Right atrium auricular region (tissue), 2 donors: Measurements from ENCODE around the gene CHADL. TPM values are rescaled to one million over a fixed set of nuclear protein-coding genes. Genes with fewer than 3 reads are reported as not detected.
A peak's percentile ranks its signal among the peaks of the same experiment; 100 is the strongest.
"Not testable (repeated sequence)": the region's sequence is repeated elsewhere in the genome, so short reads cannot be mapped to it uniquely, and the experiment has no call there.

Source experiments
- DNase-seq: peaks from one replicate; pipeline ENCODE4 v3.0.0-alpha.2; 2019; ENCODE audit warnings: low spot score
- H3K27ac ChIP-seq, 2 donors: fragments of 200-600 bp; sonication (generic); 1 replicate in 1 of 2; 2 replicates in 1 of 2; pipeline ENCODE4 v1.5.1; 2016 to 2019
- H3K27me3 ChIP-seq, 2 donors: fragments of 200-600 bp; sonication (generic); one replicate each; pipeline versions ENCODE4 v1.5.1 to v1.6.0; 2017 to 2019
- H3K36me3 ChIP-seq: fragments of 200-600 bp; sonication (generic); one replicate; pipeline ENCODE4 v1.5.1; 2016
- H3K4me1 ChIP-seq, 2 donors: fragments of 200-600 bp; sonication (generic); one replicate each; pipeline versions ENCODE4 v1.5.1 to v1.6.0; 2017 to 2019
- H3K4me3 ChIP-seq, 2 donors: fragments of 200-600 bp; sonication (generic); 1 replicate in 1 of 2; 2 replicates in 1 of 2; pipeline ENCODE4 v1.5.1; 2017 to 2019; ENCODE audit warnings: mild to moderate bottlenecking in 1 of 2, moderate library complexity in 1 of 2
- H3K9me3 ChIP-seq, 2 donors: fragments of 200-600 bp; sonication (generic); one replicate each; pipeline ENCODE4 v1.5.1; 2019
- CTCF ChIP-seq, 2 donors: fragments of 200-600 bp; sonication (generic); IDR thresholded peaks; one replicate each; pipeline ENCODE4 v1.5.1; 2019; ENCODE audit warnings: antibody characterized with exemption in 2 of 2
- total RNA-seq, 2 donors: library from RNA; depleted of rRNA; stranded (reverse); fragments of >200 nt; gene quantifications; one replicate each; pipeline ENCODE4 v1.1.0, GENCODE V29; 2016

The CHADL gene
- total RNA-seq, 2 donors from 2014 or later = 8.3 to 16.1 TPM

- no peak for DNase-seq
- H3K4me1 ChIP-seq = peaks cover 0 to 17% of the 10 kb centered on the region in 2 donors
- TF ChIP-seq CTCF (IDR thresholded peaks at IDR 0.05) = no peak
- H3K27me3 ChIP-seq = no peaks in the 10 kb centered on the region
- no peak overlapping the region for H3K4me3 ChIP-seq
- no peaks in the 10 kb centered on the region for H3K9me3 ChIP-seq
- H3K36me3 ChIP-seq = peaks cover 38% of the 10 kb centered on the region
- H3K27ac ChIP-seq = peak overlapping the region; percentile 73 to 94
These were observed 21.6 kb upstream of the CHADL start for GRCh38 chr22:41262250-41262765.

GRCh38 chr22:41261541-41262249, 21.0 kb upstream of the CHADL start:
- no peak for TF ChIP-seq CTCF (IDR thresholded peaks at IDR 0.05)
- Histone ChIP-seq H3K27ac (peak overlapping the region; percentile 73 to 94), H3K9me3 (no peaks in the 10 kb centered on the region), H3K27me3 (no peaks in the 10 kb centered on the region), H3K36me3 (peaks cover 36% of the 10 kb centered on the region), H3K4me3 (no peak overlapping the region), H3K4me1 (peaks cover 0 to 20% of the 10 kb centered on the region in 2 donors)
- DNase-seq = no peak

GRCh38 chr22:41260871-41261270, 20.1 kb upstream of the CHADL start:
- H3K9me3 ChIP-seq = no peaks in the 10 kb centered on the region
- no peaks in the 10 kb centered on the region for H3K27me3 ChIP-seq
- peaks cover 0 to 23% of the 10 kb centered on the region in 2 donors for H3K4me1 ChIP-seq
- no peak overlapping the region for H3K4me3 ChIP-seq
- peaks cover 41% of the 10 kb centered on the region for H3K36me3 ChIP-seq
- peak overlapping the region; percentile 75 to 94 for H3K27ac ChIP-seq
- peak; percentile 72 for DNase-seq
- TF ChIP-seq CTCF (IDR thresholded peaks at IDR 0.05) = no peak

GRCh38 chr22:41259756-41260155, 19.0 kb upstream of the CHADL start:
- peaks cover 43% of the 10 kb centered on the region for H3K36me3 ChIP-seq
- peaks cover 0 to 23% of the 10 kb centered on the region in 2 donors for H3K4me1 ChIP-seq
- not testable (repeated sequence) for H3K4me3 ChIP-seq, H3K9me3 ChIP-seq, DNase-seq, H3K27me3 ChIP-seq
- peak overlapping the region; percentile 75 to 94 for H3K27ac ChIP-seq

- Histone ChIP-seq H3K4me3 (no peak overlapping the region), H3K27me3 (no peaks in the 10 kb centered on the region), H3K9me3 (no peaks in the 10 kb centered on the region), H3K4me1 (peaks cover 0 to 20% of the 10 kb centered on the region in 2 donors), H3K27ac (no peak overlapping the region), H3K36me3 (peaks cover 48% of the 10 kb centered on the region)
- DNase-seq = no peak
- no peak for TF ChIP-seq CTCF (IDR thresholded peaks at IDR 0.05)
These were observed 17.0 kb upstream of the CHADL start for GRCh38 chr22:41257696-41258095.

- H3K9me3 ChIP-seq = no peaks in the 10 kb centered on the region
- H3K27ac ChIP-seq = no peak overlapping the region
- no peak overlapping the region for H3K4me3 ChIP-seq
- no peak for TF ChIP-seq CTCF (IDR thresholded peaks at IDR 0.05)
- no peak for DNase-seq
- peaks cover 0 to 9% of the 10 kb centered on the region in 2 donors for H3K4me1 ChIP-seq
- H3K27me3 ChIP-seq = no peaks in the 10 kb centered on the region
- H3K36me3 ChIP-seq = peaks cover 58% of the 10 kb centered on the region
These were observed 15.8 kb upstream of the CHADL start for GRCh38 chr22:41256254-41257253.
